GM18505 (cell line): ENCODE data around the gene TIMMDC1.
A peak's percentile ranks its signal among the peaks of the same experiment; 100 is the strongest.
"Not testable (repeated sequence)": the region's sequence is repeated elsewhere in the genome, so short reads cannot be mapped to it uniquely, and the experiment has no call there.

Experiments used
- ATAC-seq: cut with Tn5 transposase; IDR thresholded peaks from one replicate; pipeline ENCODE4 v1.9.1; 2021; ENCODE audit not compliant: unreplicated experiment
- POLR2A ChIP-seq: IDR thresholded peaks from 4 replicates; pipeline ENCODE4 v1.6.1; 2011; ENCODE audit warnings: borderline replicate concordance; ENCODE audit not compliant: insufficient read depth, insufficient read length; ENCODE audit errors: extremely low read depth

Gene TIMMDC1

DNA sequence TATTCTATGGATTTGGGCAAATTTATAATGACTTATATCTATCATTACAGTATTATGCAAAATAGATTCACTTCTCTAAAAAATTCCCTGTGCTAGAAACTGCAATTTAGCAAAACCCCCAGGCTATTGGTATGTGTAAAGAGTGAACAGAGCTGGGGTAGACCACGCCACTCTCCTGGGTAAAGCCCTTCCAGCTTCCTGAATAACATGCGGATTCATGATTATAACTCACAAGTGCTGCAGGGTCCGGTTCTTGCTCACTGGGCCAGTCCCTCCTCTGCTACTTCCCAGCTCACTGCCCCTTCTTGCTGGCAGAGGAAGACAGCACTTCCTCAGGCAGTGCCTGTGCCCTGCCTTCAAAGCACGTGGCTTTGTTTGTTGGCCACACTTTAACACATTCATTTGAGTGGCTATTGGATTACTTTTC, 57.0 kb downstream of the TIMMDC1 start:
- ATAC-seq = no peak
- TF ChIP-seq POLR2A = no peak

DNA sequence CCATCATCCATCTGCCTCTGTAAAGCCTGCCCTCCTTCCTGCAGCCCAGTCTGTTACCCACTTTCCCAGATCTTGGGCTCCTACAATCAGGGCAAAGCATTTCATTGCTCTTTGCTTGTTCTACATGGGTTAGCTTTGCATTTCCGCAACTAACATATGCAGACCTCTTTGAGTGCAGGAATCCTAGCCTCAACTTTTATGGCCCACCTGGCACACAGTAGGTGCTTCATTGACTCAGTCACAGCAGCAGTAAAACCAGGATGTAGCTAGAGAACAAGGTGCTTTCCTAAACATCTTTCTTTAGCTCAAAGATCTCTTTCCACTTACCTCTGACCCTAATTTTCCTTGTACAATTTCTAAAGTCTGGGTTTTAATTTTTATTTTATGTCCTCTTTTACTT, 57.6 kb downstream of the TIMMDC1 start:
- ATAC-seq = no peak
- peak; percentile 1 for TF ChIP-seq POLR2A

DNA sequence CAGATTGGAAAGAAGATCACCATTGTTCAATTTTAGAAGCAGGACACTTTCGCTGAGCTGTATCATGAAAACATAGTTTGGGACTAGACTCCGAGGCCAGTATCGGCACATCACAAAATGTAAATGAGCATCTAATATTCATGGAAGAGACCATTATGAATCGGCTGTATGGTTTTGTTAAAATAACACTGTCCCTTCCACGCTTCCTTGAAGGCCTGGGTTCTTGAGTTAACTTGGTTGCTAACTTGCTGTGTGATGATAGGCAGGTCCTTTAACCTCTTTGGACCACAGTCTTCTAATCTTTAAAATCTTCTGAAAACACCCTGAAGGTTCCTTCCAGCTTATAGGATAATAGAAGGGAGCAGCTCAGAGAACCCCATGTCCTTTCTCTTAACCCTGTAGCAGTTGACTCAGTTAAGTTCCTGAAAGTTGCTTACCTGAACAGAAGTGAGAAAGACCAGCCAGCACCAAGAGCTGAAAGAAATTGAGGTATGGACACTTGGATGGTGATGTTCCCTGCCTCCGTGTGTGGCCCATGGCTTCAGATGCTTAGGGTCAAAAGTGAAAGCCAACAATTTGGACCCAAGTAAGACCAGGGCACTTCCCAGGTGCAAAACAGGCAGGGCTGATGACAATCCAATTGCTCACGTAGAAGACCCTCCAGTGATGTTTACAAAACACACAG, 59.0 kb downstream of the TIMMDC1 start:
- no peak for TF ChIP-seq POLR2A
- ATAC-seq = no peak

DNA sequence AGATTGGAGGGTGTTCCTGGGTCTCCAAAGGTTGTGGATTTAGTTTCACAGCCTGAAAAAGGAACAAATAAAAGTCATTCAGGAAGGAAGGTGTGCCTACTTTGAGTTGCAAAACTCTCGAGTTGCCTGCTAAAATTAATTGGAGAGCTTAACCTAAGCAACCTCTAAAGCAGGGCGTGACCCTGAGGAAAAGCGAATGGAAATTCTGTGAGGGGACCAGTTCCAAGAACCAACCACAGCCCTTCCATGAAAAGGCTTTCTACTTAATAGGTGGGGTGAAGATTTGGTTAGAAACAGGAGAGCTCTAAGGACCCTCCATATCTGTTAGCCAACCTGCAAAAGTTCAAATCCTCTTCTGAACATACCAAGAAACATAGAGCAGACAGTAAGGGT, 59.5 kb downstream of the TIMMDC1 start:
- ATAC-seq = no peak

DNA sequence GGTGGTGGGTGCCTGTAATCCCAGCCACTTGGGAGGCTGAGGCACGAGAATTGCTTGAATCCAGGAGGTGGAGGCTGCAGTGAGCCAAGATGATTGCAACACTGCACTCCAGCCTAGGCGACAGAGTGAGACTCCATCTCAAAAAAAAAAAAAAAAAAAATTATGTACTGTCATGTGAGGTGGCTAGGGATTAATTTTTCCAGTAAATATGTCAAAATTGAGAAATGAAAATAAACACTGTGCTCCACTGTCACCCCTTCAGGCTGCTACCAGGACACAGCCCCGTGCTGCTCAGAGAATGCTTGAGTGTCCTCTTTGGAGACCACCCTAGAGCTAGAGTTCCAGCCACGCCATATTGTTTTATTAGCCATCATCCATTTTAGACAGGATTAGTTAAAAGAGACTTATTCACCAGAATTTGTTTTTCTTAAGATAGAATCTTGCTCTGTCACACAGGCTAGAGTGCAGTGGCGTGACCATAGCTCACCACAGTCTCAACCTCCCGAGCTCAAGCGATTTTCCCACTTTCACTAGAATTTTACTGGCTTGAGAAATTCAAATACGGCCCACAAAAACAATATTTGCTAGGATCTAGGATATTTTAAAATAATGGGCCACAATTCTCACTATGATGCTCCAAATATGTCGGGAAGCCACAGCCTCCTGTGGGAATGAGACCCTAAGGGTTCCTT, 60.4 kb downstream of the TIMMDC1 start:
- no peak for TF ChIP-seq POLR2A
- no peak for ATAC-seq

More for the DNA sequence above, 59.5 kb downstream of the TIMMDC1 start:
- no peak for TF ChIP-seq POLR2A

DNA sequence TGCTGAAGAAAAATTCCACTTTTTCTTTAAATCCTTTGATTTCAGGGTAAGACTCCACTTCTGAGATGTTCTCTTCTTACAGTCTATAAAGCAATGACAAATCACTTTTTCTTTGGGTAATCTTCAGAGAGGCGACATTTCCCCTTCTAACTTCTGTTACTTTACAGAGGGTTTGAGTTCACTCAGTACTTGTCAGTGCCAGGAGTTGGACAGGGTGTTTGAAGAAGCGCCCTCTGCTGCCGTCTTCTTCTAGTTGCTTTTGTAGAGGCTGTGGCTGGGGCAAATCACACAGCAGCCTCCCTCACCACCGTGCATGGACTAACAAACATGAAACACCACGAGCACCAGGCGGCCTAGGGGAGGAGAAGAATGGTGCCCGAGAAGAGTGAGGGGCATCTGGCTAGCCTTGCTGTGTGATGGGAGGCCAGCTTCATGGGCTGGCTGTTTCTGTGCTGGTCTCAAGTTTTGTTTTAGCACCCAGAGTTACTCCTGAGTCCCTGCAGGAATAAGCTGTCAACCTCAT, 61.2 kb downstream of the TIMMDC1 start, which contains the start of gene CD80:
CD80 (minus strand) TSS at position 174 of the 523 bp plus-strand sequence. CDS start 1,886 bp downstream, outside the sequence.
- peak; percentile 52 for TF ChIP-seq POLR2A
- peak; percentile 51 for ATAC-seq

DNA sequence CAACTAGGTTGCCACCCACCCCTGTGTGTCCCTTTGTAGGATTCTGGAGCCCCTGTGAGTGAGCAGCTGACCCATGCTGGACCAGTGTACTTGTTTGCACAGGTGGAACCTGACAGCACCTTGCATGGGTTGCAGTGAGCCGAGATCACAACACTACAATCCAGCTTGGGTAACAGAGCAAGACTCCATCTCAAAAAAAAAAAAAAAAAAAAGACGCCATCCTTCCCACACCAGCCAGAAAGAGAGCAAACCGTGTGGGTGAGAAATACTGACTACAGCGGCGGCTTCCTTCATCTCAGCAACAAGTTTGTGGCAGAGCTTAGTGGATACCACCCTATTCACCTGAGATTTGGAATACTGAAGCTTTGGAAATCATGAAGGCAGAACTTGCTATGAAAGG, 61.8 kb downstream of the TIMMDC1 start:
- no peak for ATAC-seq
- TF ChIP-seq POLR2A = no peak

DNA sequence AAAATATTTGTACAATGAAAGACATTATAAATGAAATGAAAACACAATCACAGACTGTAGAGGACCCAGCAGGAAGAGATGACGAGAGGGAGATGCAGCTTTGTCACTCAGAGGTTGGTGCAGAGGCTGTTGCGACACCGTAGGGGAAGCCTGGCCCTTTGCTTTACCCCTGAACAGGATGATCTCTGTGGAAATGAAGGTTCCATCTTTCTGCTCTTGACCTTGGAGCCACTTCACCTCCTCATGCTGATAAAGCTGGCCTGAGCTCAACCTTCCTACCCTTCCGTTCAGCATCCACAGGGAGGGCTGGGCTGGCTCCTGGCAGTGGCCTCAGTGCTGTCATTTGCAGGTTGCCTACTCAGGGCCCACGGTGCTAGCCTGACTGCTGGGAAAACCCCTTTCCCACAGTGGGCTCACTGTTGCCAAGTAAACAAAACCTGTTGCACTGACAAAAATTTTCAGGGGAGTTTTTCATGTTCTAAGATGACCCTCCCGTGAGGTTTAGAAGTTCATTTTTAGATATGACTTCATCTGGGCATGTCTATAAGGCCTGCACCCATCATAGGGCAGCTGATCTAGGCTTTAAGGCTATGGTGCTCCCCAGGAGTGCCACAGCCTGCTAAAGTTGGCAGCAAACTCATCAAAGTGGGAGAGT, 64.1 kb downstream of the TIMMDC1 start:
- TF ChIP-seq POLR2A = peak; percentile 86
- ATAC-seq = peak; percentile 69

DNA sequence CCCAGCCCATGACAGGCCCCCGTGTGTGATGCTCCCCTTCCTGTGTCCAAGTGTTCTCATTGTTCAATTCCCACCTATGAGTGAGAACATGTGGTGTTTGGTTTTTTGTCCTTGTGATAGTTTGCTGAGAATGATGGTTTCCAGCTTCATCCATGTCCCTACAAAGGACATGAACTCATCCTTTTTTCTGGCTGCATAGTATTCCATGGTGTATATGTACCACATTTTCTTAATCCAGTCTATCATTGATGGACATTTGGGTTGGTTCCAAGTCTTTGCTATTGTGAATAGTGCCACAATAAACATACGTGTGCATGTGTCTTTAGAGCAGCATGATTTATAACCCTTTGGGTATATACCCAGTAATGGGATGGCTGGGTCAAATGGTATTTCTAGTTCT, 65.0 kb downstream of the TIMMDC1 start:
- ATAC-seq = not testable (repeated sequence)

DNA sequence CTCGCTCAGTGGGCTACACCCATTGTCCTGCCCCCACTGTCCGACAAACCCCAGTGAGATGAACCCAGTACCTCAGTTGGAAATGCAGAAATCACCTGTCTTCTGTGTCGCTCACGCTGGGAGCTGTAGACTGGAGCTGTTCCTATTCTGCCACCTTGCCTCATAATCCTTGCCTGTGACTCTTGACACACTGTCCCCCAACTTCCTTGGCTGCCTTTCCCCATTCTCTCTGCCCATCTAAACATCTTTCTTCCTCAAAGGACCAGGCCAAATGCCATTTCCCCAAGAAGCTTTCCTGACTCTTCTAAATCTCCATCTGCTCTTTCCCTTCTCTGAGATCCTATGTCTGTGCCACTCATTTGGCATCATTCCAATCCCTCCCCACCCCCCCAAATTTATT, 70.8 kb downstream of the TIMMDC1 start:
- TF ChIP-seq POLR2A = no peak
- no peak for ATAC-seq

DNA sequence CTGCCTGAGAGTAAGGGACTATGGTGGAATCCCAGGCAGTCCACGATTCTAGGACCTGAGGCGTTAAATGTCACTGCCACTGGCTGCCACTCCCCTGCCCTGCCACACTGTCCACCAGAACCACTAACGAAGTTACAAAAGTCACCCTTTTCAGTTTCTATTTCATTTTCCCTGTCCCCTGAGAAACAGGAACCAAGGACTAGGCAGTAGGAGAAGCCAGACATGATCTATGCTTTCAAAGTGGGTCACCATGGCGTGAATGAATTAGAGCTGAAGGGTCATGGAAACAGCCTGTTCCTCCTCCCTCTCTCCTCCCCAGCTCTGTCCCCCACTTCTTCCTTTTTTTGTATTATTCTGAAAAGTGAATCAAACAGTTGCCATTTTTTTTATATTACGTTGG, 71.9 kb downstream of the TIMMDC1 start:
- peak; percentile 64 for ATAC-seq
- TF ChIP-seq POLR2A = no peak

DNA sequence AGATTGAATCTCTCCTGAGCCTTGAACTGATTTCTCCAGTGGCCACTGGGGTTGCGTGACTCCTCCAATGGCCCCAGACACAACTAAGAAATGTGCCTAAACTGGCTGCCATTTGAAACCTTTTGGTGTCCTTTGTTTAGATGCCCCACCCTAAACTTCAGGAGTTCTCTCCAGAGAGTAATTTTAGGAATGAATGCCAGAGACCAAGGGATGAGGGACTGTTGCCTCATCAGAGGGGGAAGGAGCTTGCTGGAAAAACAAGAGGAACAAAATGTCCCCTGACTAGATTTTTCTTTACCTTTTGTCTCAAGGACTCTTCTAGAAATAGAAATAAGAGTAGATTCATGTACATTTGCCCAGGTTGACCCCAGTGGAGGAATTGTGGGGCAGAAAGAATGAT, 72.9 kb downstream of the TIMMDC1 start:
- TF ChIP-seq POLR2A = no peak
- ATAC-seq = no peak

DNA sequence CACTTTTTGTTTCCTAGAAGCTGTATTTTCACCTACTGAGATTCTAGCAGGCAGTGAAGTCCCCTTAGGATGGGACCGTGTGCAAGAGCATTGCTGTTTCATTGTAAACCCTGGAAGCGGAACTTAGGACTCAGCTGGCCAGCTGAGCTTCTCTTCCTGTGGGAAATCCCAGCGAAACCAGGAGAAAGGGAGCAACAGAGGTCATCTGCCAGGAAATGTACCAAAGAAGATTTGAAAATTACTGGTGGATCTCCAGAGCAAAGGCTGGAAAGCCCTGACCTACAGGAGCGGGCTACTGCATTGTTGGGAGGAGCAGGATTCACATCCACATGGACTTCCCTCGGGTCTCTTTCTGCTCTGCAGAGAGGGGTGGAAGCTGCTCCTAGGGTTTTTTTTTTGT, 73.3 kb downstream of the TIMMDC1 start:
- ATAC-seq = no peak
- TF ChIP-seq POLR2A = no peak
